GM21360 (cell line): ENCODE data around the gene DNAH10.

Experiments
- ATAC-seq: cut with Tn5 transposase; IDR thresholded peaks from one replicate; pipeline ENCODE4 v1.9.1; 2021; ENCODE audit warnings: mild to moderate bottlenecking, moderate library complexity; ENCODE audit not compliant: unreplicated experiment

The DNAH10 gene

GRCh38 chr12:123931686-123932321 is 169.7 kb downstream of the DNAH10 start:
- ATAC-seq: no peak

GRCh38 chr12:123933214-123933613 is 171.1 kb downstream of the DNAH10 start:
- ATAC-seq: no peak

GRCh38 chr12:123934016-123934620 is 172.0 kb downstream of the DNAH10 start:
- no peak for ATAC-seq

GRCh38 chr12:123934829-123935228 is 172.7 kb downstream of the DNAH10 start:
- ATAC-seq: no peak

- ATAC-seq: no peak
Measured at GRCh38 chr12:123935956-123936355, 173.9 kb downstream of the DNAH10 start.

- ATAC-seq: no peak
Measured at GRCh38 chr12:123936471-123936870, 174.4 kb downstream of the DNAH10 start.

- no peak for ATAC-seq
Measured at GRCh38 chr12:123936956-123937706, 175.0 kb downstream of the DNAH10 start.

- no peak for ATAC-seq
Measured at GRCh38 chr12:123937707-123938591, 175.8 kb downstream of the DNAH10 start.

GRCh38 chr12:123938679-123939480 is 176.8 kb downstream of the DNAH10 start:
- ATAC-seq: no peak

- no peak for ATAC-seq
Measured at GRCh38 chr12:123939716-123940626, 177.9 kb downstream of the DNAH10 start.

- no peak for ATAC-seq
Measured at GRCh38 chr12:123940627-123940966, 178.5 kb downstream of the DNAH10 start.

GRCh38 chr12:123941000-123941399 is 178.9 kb downstream of the DNAH10 start:
- ATAC-seq: no peak

GRCh38 chr12:123941624-123942237 is 179.6 kb downstream of the DNAH10 start:
- ATAC-seq: no peak

- no peak for ATAC-seq
Measured at GRCh38 chr12:123942238-123942653, 180.1 kb downstream of the DNAH10 start.

- no peak for ATAC-seq
Measured at GRCh38 chr12:123942911-123943648, 181.0 kb downstream of the DNAH10 start.

GRCh38 chr12:123943816-123944215 is 181.7 kb downstream of the DNAH10 start:
- ATAC-seq: no peak

GRCh38 chr12:123944696-123945095 is 182.6 kb downstream of the DNAH10 start:
- no peak for ATAC-seq
